ENCODE data around the gene RHBDL3. TPM values are rescaled to one million over a fixed set of nuclear protein-coding genes. Genes with fewer than 3 reads are reported as not detected.
"Not testable (repeated sequence)": the region's sequence is repeated elsewhere in the genome, so short reads cannot be mapped to it uniquely, and the experiment has no call there.

The RHBDL3 gene
- total and polyA plus RNA-seq, 4 donors = 0.14 to 0.51 (median 0.25) TPM

DNA sequence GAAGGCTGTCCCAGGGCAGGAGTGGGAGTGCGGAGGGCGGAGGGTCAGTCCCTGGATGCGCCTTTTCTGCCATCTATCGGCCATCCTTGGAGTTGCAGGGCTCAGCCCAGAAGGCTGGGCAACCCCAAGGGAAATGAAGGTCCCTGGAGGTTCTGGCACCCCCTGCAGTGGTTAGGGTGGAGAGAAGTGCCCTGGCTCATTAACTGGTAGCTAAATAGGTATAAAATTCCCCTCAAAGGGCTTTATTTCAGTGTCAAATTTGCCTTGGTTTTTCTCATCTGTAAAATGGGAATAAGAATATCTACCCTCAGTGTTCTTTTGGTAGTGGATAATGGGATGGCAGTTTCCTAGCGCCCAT, 53.9 kb downstream of the RHBDL3 start:
- Histone ChIP-seq H3K27ac (ENCODE audit: low read depth in 1 of 2, low read length in 1 of 2) (no peak overlapping the region), H3K4me3 (no peak overlapping the region)
- TF ChIP-seq CTCF (IDR thresholded peaks at IDR 0.05; ENCODE audit: control extremely low read depth, extremely low read depth) = peak; percentile 95

GRCh38 chr17:32320080-32320479, 54.4 kb downstream of the RHBDL3 start:
- 91 to 93% methylated on average over 6 of the region's 6 CpGs for WGBS, 2 donors
- DNase-seq; ATAC-seq (ENCODE audit: insufficient read depth, low FRiP score): not testable (repeated sequence)

More for the DNA sequence above, 53.9 kb downstream of the RHBDL3 start:
- Histone ChIP-seq H3K9me3 (ENCODE audit: control insufficient read depth in 4 of 4, insufficient read depth in 3 of 4, low read length in 3 of 4) (no peaks in the 10 kb centered on the region), H3K4me1 (ENCODE audit: control insufficient read depth in 5 of 5, insufficient read depth in 5 of 5, low read length in 5 of 5) (peaks cover 0 to 1% (median 0%) of the 10 kb centered on the region in 5 donors), H3K27me3 (ENCODE audit: control insufficient read depth in 3 of 3, insufficient read depth in 3 of 3, low read length in 2 of 3) (no peaks in the 10 kb centered on the region), H3K9ac (ENCODE audit: insufficient read depth in 1 of 2, low read length in 2 of 2) (no peak overlapping the region), H3K36me3 (ENCODE audit: control insufficient read depth in 4 of 4, insufficient read depth in 4 of 4, low read length in 4 of 4) (no peaks in the 10 kb centered on the region)
- DNase-seq = peak; percentile 67 to 74 (median 68)
- WGBS, 2 donors = 18 to 21% methylated on average over 5 of the region's 5 CpGs
- ATAC-seq (ENCODE audit: insufficient read depth, low FRiP score) = peak; percentile 94

GRCh38 chr17:32320847-32321246, 55.2 kb downstream of the RHBDL3 start:
- WGBS, 2 donors = 93 to 95% methylated on average over 15 of the region's 15 CpGs
- no peaks in the 10 kb centered on the region for H3K27me3 ChIP-seq (ENCODE audit: control insufficient read depth in 3 of 3, insufficient read depth in 3 of 3, low read length in 2 of 3)
- ATAC-seq (ENCODE audit: insufficient read depth, low FRiP score) = no peak
- peaks cover 0 to 1% (median 0%) of the 10 kb centered on the region in 5 donors for H3K4me1 ChIP-seq (ENCODE audit: control insufficient read depth in 5 of 5, insufficient read depth in 5 of 5, low read length in 5 of 5)
- no peak for TF ChIP-seq CTCF (IDR thresholded peaks at IDR 0.05; ENCODE audit: control extremely low read depth, extremely low read depth)
- no peak overlapping the region for H3K4me3 ChIP-seq
- H3K27ac ChIP-seq (ENCODE audit: low read depth in 1 of 2, low read length in 1 of 2) = no peak overlapping the region
- H3K9ac ChIP-seq (ENCODE audit: insufficient read depth in 1 of 2, low read length in 2 of 2) = no peak overlapping the region
- no peaks in the 10 kb centered on the region for H3K36me3 ChIP-seq (ENCODE audit: control insufficient read depth in 4 of 4, insufficient read depth in 4 of 4, low read length in 4 of 4)
- DNase-seq = no peak
- no peaks in the 10 kb centered on the region for H3K9me3 ChIP-seq (ENCODE audit: control insufficient read depth in 4 of 4, insufficient read depth in 3 of 4, low read length in 3 of 4)

More at GRCh38 chr17:32320080-32320479, 54.4 kb downstream of the RHBDL3 start:
- not testable (repeated sequence) for H3K27me3 ChIP-seq (ENCODE audit: control insufficient read depth in 3 of 3, insufficient read depth in 3 of 3, low read length in 2 of 3); H3K4me3 ChIP-seq; H3K36me3 ChIP-seq (ENCODE audit: control insufficient read depth in 4 of 4, insufficient read depth in 4 of 4, low read length in 4 of 4); H3K4me1 ChIP-seq (ENCODE audit: control insufficient read depth in 5 of 5, insufficient read depth in 5 of 5, low read length in 5 of 5); H3K27ac ChIP-seq (ENCODE audit: low read depth in 1 of 2, low read length in 1 of 2); H3K9me3 ChIP-seq (ENCODE audit: control insufficient read depth in 4 of 4, insufficient read depth in 3 of 4, low read length in 3 of 4); H3K9ac ChIP-seq (ENCODE audit: insufficient read depth in 1 of 2, low read length in 2 of 2)

DNA sequence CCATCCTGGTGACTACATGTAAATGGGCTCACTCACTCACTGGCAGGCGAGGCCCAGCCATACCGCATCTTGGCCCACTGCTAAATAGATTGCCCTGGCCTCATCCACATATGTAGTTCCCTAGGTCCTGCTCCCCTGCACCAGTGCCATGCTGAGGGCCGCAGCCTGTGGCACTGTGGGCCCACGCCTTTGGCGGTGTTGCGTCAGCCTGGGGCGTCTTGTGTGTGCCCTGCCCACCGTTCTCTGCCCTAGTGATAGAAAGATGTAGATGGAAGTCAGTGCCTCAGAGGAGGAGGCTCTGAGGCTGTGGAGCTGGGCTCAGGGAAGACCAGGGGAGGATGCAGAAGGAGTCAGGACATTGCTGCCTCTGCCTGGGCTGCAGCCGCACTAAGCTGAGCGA, 57.4 kb downstream of the RHBDL3 start:
- H3K9ac ChIP-seq (ENCODE audit: insufficient read depth in 1 of 2, low read length in 2 of 2) = no peak overlapping the region
- no peaks in the 10 kb centered on the region for H3K27me3 ChIP-seq (ENCODE audit: control insufficient read depth in 3 of 3, insufficient read depth in 3 of 3, low read length in 2 of 3)
- DNase-seq (no peak), ATAC-seq (ENCODE audit: insufficient read depth, low FRiP score) (no peak)
- no peak overlapping the region for H3K4me3 ChIP-seq
- no peaks in the 10 kb centered on the region for H3K9me3 ChIP-seq (ENCODE audit: control insufficient read depth in 4 of 4, insufficient read depth in 3 of 4, low read length in 3 of 4)
- peaks cover 0 to 1% (median 0%) of the 10 kb centered on the region in 5 donors for H3K4me1 ChIP-seq (ENCODE audit: control insufficient read depth in 5 of 5, insufficient read depth in 5 of 5, low read length in 5 of 5)
- WGBS, 2 donors = 79 to 92% methylated on average over 10 of the region's 10 CpGs
- no peak for TF ChIP-seq CTCF (IDR thresholded peaks at IDR 0.05; ENCODE audit: control extremely low read depth, extremely low read depth)
- no peak overlapping the region for H3K27ac ChIP-seq (ENCODE audit: low read depth in 1 of 2, low read length in 1 of 2)
- no peaks in the 10 kb centered on the region for H3K36me3 ChIP-seq (ENCODE audit: control insufficient read depth in 4 of 4, insufficient read depth in 4 of 4, low read length in 4 of 4)
